Esophagus muscularis mucosa (tissue), 4 donors: ENCODE results near the gene BAZ2B.

Experiments used
- EP300 ChIP-seq: sonication (generic); formaldehyde crosslinking; IDR thresholded peaks from one replicate; pipeline ENCODE4 v1.6.1; 2017; ENCODE audit warnings: antibody characterized with exemption
- POLR2A ChIP-seq: fragments of 450-650 bp; IDR thresholded peaks from one replicate; pipeline ENCODE4 v1.6.1; 2017; ENCODE audit warnings: antibody characterized with exemption, moderate library complexity, mild to moderate bottlenecking, low read depth
- TF ChIP-seq, protein P1 (sequence below), 3 experiments: fragments of 200-600 bp in 2 of 3; fragments of 450-650 bp in 1 of 3; sonication (generic) in 2 of 3; IDR thresholded peaks; one replicate each; pipeline ENCODE4 v1.5.1; 2017 to 2019; ENCODE audit warnings: antibody characterized with exemption in 3 of 3, mild to moderate bottlenecking in 2 of 3, moderate library complexity in 1 of 3

DNA sequence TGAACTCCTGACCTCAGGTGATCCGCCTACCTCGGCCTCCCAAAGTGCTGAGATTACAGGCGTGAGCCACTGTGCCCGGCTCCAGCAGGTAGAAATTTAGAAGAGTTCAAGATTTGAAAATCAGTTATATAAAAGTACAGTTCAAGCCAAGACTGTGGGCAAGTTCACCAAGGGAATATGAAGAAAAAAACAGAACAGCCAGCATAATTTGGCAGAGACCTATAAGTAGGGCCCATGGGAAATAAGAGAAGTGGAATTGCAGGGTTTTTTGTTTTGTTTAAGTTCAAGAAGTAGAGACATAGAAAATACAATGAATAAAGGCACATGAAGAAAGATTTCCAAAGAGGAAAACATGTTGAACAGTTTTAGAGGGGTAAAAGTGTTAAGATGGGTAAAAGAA, 57.9 kb downstream of the BAZ2B start:
- TF ChIP-seq, protein P1, sequence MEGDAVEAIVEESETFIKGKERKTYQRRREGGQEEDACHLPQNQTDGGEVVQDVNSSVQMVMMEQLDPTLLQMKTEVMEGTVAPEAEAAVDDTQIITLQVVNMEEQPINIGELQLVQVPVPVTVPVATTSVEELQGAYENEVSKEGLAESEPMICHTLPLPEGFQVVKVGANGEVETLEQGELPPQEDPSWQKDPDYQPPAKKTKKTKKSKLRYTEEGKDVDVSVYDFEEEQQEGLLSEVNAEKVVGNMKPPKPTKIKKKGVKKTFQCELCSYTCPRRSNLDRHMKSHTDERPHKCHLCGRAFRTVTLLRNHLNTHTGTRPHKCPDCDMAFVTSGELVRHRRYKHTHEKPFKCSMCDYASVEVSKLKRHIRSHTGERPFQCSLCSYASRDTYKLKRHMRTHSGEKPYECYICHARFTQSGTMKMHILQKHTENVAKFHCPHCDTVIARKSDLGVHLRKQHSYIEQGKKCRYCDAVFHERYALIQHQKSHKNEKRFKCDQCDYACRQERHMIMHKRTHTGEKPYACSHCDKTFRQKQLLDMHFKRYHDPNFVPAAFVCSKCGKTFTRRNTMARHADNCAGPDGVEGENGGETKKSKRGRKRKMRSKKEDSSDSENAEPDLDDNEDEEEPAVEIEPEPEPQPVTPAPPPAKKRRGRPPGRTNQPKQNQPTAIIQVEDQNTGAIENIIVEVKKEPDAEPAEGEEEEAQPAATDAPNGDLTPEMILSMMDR (IDR thresholded peaks at IDR 0.05): no peak
- TF ChIP-seq POLR2A (no peak), EP300 (no peak)
